ENCODE data around the gene TRIML1.

The TRIML1 gene, protein sequence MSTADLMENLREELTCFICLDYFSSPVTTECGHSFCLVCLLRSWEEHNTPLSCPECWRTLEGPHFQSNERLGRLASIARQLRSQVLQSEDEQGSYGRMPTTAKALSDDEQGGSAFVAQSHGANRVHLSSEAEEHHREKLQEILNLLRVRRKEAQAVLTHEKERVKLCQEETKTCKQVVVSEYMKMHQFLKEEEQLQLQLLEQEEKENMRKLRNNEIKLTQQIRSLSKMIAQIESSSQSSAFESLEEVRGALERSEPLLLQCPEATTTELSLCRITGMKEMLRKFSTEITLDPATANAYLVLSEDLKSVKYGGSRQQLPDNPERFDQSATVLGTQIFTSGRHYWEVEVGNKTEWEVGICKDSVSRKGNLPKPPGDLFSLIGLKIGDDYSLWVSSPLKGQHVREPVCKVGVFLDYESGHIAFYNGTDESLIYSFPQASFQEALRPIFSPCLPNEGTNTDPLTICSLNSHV

DNA sequence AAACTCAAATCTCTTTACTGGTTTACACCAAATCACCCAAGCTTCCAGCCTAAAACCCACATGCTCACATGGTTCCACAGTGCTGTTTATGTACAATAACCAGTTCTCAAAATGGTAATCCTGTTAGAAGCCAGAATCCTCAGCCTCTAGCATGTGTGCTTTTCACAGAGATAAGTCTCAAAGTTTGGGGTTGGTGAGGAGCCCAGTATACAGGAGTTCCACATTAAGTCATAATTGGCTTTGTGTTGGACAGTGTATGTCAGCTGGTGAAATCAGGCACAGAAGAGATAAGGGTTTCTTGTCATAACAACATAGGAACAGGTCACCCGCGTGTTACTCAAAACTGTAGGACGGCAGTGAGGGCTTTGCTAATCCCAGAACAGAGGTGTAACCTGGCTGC lies at the start of gene TRIML1:
Gene TRIML1, plus strand, starts transcription at position 301 of the 400 bp plus-strand sequence. CDS start 118 bp downstream, outside the sequence.
- DNase-seq (ENCODE audit: low read depth), result no peak

DNA sequence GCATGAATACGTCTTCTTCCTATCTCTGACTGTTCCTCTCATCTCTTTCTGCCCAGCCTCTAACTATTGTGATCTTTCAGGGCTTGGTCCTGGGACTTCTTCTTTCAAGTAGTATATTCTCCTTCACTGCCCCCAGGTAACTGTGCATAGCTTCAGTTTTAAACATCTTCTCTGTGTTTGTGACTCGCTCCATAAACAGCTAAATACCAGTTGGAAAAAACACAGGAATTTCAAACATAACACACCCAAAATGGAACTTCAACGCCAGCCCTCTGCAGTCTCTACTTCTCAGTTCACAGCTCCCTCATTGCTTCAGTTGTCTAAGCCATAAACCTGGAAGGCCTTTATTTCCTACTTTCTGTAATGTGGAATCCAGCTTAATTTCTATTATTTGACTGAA lies 46.4 kb upstream of the TRIML1 start:
- no peak for DNase-seq (ENCODE audit: low read depth)

DNA sequence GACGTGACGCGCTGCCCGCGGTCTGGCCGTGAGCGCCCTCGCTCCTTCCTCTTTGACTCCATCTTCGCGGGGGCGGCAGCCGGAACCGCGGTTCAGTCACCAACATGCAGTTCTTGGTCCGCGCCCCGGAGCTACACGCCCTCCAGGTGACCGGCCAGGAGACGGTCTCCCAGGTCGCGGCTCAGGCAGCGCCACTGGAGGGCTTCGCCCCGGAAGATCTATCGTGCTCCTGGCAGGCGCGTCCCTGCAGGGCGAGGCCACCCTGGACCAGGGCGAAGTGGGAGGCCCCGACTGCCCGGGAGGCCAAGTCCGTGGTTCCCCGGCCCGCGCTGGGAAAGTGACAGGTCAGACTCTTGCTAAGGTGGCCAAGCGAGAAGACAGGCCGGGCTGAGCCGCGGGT lies 32.8 kb upstream of the TRIML1 start:
- DNase-seq (ENCODE audit: low read depth), result no peak

DNA sequence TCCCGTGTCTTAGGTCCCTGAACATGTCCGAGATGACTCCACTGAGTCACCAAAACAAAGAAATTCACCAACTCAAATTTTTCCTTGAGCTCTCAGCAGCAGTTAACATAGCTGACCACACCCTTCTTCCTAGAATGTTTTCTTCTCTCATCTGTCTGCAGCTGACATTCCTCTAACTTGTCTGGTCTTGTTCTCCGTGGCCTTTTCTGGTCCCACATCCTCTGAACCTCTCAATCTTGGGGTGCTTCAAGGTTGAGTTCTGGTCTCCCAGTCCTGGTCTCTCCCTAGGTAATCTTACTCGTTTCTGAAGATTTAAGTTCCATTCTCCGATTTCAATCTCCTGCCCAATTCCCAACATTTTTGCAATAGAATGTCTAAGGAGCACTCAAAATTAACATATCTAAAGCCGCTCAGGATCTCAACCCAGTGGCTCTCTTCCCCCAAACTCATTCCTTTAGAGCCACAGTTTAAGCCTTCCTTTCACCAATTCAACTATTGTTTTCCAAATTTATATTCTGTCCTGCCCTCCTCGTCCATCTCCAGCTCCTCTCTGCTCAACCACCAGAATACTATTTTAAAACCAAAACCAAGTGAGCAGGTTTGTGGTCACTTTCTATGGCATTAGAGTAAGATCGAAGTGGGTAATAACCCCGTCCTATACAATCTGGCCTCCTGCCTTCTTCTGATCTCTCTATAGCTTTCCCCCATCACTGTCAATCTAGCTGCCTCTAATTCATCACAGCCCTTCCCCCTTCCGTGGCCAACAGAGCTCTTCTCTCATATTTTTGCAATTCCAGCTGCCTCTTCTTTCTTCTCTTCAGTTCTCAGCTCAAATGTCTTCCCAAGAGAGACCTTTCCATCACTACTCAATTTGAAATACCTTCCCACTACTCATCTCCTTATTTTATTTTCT lies 31.1 kb upstream of the TRIML1 start:
- no peak for DNase-seq (ENCODE audit: low read depth)

DNA sequence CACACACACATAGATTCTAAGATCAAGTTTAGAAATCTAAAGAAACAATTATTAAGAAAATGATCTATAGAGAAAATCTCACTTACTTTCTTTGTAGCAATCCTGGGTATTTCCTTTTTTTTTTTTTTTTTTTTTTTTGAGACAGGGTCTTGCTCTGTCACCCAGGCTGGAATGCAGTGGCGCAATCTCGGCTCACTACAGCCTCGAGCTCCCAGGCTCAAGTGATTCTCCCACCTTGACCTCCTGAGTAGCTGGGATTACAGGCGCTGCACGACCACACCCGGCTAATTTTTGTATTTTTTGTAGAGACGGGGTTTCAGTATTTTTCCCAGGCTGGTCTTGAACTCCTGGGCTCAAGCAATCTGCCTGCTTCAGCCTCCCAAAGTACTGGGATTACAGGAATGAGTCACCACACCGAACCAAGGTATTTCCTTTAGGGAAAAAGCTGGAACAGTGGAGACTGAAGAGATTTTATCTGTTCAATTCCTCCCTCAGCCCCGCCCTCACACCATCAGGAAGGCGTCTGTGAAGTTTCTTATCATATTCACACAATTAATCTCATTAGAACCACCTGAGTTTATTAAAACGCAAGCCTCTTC lies 30.0 kb upstream of the TRIML1 start, which contains the start of gene TRIML2:
Gene TRIML2, minus strand, starts transcription at position 447 of the 599 bp plus-strand sequence. CDS start 4,235 bp downstream, outside the sequence.
- no peak for DNase-seq (ENCODE audit: low read depth)

DNA sequence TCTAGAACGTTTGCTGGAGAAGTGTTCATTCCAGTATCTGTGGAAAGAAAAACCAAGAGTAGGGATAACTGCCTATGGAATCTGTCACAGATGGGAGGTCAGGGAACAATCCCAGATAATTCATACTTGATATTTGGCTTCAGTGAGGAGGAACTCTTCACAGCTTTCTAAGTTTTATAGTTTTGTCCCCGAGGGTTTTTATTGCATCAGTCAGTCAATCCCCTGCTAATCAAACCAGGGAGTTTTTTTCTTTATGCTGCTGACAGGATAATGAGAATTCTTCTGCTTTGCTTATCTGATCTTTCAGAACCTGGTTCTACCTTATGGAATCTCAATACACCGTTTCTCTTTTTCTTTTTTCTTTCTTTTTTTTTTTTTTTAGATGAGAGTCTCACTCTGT lies 29.2 kb upstream of the TRIML1 start:
- no peak for DNase-seq (ENCODE audit: low read depth)

DNA sequence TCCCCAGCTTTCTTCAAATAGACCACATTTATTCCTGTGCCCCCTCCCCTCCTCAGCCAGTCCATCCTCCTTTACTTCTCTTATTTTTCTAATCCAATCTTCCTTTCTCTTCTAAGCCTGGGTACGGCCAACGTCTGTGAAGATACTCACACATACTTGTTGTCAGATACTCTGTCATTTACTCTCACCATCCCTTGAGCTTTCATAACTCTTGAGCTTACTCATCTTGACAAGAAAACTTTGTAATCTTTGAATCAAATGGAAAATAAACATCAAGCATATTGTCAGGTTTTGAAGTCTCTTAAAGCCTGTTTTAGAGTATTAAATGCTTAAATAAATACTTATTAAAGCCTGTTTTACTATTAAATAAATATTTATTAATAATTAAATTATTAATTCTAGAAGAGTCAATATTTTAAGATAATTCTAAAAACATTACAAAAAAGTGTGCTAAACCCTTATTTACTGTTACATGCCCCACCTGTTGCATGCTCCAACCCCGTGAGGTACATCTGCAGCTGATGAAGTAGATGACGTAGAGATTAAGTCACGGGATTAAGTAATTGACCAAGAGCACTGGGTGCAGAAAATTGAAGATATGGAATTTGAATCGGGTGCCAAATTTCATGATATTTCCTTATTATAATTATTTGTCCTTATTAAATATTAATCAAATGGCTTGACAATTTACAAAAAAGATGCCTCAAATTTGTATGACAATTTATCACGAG lies 28.3 kb upstream of the TRIML1 start:
- no peak for DNase-seq (ENCODE audit: low read depth)

DNA sequence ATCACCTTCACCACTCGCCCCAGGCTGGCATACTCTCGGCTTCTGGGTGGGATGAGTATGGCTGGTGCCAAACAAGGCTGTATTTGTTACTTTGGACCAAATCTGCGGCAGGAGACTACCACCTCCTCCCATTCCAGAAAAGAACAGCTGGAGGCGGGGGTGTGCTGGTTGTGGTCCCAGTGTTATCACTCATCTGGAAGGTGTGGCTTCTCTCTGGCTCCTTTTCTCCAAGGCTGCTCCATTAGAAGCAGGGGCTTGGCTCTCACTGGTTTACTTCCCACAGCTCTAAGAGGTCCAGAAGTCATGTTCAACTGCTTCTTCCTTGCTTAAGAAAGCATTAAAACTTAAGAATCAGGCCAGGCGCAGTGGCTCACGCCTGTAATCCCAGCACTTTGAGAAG lies 27.3 kb upstream of the TRIML1 start:
- DNase-seq (ENCODE audit: low read depth), result no peak

DNA sequence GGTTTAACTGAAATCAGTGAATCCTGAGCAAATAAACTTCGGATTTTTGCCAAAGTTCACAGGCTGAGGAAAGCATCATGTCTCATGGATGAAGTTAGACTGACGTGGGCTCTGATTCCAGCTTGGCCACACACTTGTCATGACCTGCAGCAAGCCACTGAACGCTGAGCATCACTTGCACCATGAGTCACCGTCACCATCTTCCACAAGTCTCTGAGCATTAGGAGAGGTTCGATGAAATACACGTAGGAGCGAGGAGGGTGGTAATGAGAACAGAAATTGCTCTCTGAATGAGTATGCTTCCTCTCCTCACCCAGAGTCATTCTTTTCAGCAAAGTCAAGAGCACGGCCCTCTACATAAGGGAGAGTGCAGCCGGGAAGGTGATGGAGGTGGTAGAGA lies 26.1 kb upstream of the TRIML1 start:
- DNase-seq (ENCODE audit: low read depth), result no peak

DNA sequence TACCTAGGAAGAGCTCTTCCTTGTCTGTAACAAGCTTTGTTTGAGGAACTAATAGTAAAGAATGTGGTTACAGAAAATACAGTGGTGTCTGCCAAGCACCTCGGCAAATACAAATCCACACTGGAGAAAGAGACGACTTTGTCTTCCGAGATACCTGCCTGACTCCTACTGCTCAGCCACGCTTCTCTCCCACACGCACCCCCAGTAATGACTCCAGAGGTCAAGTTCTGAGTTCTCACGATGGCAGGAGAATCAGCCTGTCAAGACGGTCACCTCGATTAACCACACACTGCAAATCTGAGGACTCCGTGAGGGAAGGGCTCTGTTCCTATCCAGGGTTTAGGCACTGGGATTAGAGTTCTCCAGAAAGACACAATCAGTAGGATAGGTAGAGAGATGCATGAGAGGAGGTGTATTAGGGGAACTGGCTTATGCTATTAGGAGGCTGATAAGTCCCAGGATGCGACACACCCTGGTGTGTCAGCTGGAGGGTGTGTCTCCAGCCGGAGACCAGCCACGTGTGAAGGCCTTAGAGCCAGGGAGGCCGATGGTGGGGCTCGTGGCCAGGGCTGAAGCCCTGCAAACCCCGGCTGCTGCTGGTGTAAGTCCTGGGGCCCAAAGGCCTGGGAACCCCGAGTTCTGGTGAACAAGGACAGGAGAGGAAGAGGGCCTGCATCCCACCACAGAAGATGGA lies 21.5 kb upstream of the TRIML1 start:
- no peak for DNase-seq (ENCODE audit: low read depth)

DNA sequence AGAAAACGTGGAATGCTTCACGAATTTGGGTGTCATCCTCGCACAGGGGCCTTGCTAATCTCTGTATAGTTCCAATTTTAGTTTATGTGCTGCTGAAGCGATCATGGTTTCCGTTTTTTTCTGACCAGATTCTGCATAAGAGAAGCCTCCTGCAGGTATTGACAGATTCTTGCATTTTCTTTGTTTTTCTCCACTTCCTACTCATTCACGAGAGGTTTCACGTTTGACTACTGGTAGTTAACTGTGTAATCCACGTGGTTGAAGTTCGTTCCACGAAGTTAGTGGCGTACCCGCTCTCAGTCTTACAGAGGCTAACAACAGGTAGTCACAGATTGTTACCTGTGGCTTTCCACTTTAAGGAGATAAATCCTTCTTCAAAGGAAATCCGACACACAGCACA lies 17.7 kb upstream of the TRIML1 start:
- DNase-seq (ENCODE audit: low read depth), result no peak

DNA sequence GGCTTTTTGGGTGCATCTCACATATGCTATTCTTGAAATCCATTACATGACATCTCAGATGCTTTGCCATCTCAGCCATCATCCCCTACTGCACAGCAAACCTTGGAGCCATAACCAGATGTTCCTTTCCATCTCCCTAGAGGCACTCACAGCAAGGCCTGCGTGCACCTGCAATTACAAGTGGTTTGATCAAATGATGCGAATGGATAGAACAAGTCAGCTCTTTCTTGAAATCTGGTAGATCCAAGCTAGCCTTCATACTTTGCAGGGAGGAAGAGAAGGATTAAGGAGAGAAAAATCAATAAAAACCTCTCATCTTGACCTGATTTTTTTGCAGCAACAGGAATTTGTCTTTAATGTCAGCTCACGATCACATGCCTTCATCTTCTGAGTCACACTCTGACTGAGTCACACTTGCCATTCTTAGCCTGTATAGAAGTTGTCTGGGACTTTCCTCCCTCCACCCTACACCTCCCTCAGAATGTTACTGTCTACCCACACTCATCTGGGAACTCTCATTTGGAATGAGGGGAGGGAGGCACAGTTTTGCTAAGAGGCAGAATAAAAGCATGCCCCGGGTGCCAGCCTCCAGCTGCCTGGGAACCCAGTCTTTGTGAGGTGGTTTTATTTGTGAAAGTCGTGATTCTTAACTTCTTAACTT lies 11.9 kb upstream of the TRIML1 start:
- DNase-seq (ENCODE audit: low read depth), result no peak

DNA sequence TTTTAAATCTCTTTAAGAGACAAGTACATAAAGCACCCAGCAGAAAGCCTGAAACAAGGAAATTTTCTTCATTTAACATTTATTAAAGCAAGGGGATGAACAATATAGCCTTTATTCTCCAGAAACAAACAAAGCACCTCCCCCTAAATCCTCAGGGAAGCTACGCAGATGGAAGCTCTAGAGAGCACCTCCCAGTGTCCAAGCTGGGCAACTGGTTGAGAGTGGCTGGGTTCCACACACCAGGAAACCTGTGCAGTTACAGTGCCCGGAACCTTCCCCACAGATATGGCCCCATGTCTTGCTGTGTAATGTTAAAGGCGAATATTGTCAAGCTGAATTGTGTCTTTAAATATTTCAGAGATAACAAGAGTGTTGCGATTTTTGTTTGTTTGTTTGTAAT lies 8.9 kb upstream of the TRIML1 start:
- no peak for DNase-seq (ENCODE audit: low read depth)

DNA sequence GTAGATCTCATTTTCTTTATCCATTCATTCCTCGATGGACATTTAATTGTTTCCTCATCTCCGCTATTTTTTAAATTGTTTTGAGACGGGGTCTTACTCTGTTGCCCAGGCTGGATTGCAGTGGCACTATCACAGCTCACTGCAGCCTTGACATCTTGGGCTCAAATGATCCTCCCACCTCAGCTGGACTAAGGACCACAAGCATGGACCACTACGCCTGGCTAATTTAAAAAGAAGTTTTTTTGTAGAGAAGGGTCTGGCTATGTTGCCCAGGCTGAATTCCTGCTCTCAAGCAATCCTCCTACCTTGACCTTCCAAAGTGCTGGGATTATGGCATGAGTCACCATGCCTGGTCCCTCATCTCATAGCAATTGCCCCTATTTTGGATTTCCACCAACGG lies 7.0 kb upstream of the TRIML1 start:
- no peak for DNase-seq (ENCODE audit: low read depth)

DNA sequence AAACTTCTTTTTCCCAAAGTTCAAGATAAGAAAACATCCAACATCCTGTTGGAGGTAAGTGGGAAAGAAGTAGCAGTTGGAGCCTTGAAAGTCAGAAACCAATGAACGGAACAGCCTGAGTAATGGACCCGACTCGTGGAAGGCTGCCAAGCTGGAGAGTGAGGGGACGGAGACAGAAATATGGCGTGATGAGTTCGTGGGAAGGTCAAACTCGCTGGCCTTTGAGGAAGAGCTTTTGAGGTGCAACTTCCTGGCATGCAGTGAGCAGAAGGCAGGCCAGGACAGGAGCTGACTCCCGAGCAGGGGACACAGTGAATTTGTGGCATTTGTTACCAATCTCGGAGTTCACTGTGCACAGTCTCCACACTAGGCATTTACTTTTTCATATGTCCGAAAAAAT lies 1.0 kb upstream of the TRIML1 start:
- no peak for DNase-seq (ENCODE audit: low read depth)

DNA sequence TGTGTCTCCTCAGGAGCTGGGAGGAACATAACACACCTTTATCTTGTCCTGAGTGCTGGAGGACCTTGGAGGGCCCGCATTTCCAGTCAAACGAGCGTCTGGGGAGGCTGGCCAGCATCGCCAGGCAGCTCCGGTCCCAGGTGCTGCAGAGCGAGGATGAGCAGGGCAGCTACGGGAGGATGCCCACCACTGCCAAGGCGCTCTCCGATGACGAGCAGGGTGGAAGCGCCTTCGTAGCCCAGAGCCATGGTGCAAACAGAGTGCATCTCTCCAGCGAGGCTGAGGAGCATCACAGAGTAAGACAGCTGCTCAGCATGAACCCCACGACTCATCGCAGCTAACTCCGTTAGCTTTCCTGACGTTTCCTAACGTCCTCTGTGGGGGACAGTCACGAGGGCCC lies 430 bp downstream of the TRIML1 start:
- DNase-seq (ENCODE audit: low read depth), result no peak

DNA sequence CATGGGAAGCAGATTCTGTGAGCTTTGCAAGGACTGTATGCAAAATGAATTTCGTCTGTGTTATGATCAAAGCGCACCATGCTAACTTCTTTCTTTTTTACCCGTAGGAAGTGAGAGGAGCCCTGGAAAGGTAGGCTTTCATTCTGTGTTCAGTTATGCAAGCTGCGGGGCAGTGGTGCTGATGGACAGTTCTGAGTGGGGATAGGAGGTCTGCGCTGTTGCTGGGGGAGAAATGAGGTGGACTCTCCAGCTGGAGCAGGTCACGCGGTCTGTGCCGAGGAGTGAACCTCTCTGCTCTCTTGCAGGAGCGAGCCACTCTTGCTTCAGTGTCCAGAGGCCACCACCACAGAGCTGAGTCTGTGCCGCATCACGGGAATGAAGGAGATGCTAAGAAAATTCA lies 4.5 kb downstream of the TRIML1 start:
- no peak for DNase-seq (ENCODE audit: low read depth)

DNA sequence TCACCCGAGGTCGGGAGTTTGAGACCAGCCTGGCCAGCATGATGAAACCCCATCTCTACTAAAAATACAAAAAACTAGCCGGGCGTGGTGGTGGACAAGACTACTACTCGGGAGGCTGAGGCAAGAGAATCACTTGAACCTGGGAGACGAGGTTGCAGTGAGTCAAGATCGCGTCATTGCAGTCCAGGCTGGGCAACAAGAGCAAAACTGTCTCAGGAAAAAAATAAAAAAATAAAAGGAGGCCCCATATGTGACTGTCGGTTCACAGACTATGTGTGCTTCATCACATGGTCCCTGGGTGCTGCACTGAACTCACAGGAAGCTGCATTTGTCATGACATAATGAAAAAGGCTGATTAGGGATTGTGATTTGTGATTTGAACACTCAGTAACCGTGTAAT lies 6.4 kb downstream of the TRIML1 start:
- no peak for DNase-seq (ENCODE audit: low read depth)

DNA sequence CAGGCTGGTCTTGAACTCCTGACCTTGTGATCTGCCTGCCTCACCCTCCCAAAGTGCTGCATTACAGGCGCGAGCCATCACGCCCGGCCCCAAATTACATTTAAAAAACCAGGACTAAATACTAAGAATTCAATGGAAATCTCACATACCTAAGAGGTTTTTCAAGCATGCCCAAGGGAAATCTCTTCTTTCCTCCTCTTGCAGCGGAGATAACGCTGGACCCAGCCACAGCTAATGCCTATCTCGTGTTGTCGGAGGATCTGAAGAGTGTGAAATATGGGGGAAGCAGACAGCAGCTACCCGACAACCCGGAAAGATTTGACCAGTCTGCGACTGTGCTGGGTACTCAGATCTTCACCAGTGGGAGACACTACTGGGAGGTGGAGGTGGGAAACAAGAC lies 7.4 kb downstream of the TRIML1 start:
- DNase-seq (ENCODE audit: low read depth), result no peak

DNA sequence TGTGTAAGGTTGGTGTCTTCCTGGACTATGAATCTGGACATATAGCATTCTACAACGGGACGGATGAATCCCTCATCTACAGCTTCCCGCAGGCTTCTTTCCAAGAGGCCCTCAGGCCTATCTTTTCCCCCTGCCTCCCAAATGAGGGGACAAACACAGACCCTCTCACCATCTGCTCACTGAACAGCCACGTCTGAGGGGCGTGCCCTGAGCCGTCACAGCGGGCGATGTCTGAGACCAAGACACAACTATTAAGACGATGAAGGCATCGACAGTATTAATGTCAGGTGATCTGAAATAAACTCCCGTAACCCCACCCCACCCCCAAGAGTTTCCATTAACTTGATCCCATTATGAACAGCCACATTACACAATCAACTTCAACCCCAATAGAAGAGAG lies 7.9 kb downstream of the TRIML1 start:
- DNase-seq (ENCODE audit: low read depth), result no peak

DNA sequence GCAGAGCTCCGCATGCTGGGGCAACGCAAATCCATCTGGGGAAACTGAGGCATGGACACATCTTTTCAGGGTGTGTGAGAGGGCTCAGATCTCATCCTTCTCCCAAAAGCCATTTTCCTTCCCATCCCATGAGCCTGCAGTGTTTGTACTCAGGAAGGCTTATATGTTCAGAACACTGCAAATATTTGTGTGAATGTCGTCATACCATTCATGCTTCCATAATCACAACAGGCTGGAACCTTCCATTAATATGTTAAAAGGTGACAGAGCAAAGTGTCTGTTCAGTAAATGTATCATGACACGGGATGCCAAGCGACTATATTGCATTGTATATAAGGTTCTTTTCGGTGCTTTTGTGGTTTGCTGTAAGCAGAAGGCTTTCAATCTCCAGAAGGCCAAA lies 8.5 kb downstream of the TRIML1 start:
- DNase-seq (ENCODE audit: low read depth), result no peak

Data from CMK (cell line).